ENCODE measurements around the gene SIRT7.

SIRT7 gene

DNA sequence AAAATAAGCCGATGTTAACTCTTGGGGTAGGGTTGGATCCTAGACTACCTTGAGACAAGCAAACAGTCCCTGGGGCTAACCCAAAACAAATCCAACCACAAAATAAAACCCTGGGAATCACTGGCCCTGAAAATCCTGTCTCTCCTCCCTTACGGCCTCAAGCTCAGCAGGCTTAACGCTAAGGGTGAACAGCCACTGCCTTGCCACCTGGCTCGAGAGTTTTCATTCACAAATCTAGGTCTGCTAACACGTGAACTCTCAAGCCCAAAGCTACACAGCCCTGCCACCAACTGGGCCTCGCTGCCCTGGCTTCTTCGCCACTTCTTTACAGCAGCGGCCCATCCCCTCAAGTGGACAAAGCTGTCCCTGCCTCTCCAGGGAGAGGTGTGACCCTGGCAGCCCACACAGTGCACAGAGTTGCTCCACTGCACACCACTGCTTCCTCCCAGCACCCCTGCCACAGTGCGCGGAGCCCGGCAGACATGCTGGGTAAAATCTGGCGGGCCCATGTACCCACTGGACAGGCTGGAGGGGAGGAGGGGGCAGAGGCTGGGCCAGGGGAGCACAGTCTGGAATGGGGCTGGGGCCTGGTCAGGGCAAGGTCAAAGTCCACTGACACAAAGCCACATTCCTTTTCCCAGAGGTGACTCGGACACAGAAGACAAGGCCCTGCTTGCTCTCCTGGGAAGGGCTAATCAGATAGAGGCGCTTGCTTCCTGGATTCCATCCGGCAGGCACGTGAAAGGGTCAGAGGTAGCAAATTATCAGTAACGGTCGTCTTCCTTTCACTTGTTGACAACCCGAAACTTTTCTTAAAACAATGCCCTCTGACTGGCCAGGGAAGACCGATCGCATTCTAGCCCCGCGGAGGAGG lies 7.8 kb downstream of the SIRT7 start:
- TF ChIP-seq, protein P1, sequence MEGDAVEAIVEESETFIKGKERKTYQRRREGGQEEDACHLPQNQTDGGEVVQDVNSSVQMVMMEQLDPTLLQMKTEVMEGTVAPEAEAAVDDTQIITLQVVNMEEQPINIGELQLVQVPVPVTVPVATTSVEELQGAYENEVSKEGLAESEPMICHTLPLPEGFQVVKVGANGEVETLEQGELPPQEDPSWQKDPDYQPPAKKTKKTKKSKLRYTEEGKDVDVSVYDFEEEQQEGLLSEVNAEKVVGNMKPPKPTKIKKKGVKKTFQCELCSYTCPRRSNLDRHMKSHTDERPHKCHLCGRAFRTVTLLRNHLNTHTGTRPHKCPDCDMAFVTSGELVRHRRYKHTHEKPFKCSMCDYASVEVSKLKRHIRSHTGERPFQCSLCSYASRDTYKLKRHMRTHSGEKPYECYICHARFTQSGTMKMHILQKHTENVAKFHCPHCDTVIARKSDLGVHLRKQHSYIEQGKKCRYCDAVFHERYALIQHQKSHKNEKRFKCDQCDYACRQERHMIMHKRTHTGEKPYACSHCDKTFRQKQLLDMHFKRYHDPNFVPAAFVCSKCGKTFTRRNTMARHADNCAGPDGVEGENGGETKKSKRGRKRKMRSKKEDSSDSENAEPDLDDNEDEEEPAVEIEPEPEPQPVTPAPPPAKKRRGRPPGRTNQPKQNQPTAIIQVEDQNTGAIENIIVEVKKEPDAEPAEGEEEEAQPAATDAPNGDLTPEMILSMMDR (conservative IDR thresholded peaks at IDR 0.05; ENCODE audit: low read depth, low read length): no peak
- H3K4me3 ChIP-seq (ENCODE audit: low read depth, low read length): peak overlapping the region; percentile 75
- DNase-seq (ENCODE audit: low read depth): no peak

DNA sequence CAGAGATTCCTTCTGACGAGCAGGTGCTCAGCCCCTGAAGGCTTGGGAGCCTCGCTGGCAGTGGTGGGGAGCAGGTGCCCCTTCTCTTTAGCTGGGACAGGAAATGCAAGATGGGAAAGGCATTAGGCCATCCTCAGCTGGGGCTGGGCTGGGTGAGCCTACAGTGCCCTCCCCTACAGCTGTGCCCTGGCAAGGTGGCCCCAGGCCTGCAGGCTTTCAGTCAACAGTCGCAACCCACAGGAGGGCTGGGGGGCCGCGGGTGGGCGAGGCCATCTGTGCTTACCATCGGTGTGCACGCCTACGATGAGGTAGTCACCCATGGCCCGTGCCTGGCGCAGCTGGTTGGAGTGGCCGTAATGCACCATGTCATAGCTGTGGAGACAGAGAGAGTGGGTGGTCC lies 8.7 kb downstream of the SIRT7 start:
- H3K4me3 ChIP-seq (ENCODE audit: low read depth, low read length): no peak overlapping the region
- TF ChIP-seq, protein P1 (conservative IDR thresholded peaks at IDR 0.05; ENCODE audit: low read depth, low read length): no peak
- no peak for DNase-seq (ENCODE audit: low read depth)

- no peak overlapping the region for H3K4me3 ChIP-seq (ENCODE audit: low read depth, low read length)
- TF ChIP-seq, protein P1 (conservative IDR thresholded peaks at IDR 0.05; ENCODE audit: low read depth, low read length): no peak
- DNase-seq (ENCODE audit: low read depth): no peak
Observed at GRCh38 chr17:81908793-81909192, 9.2 kb downstream of the SIRT7 start.

GRCh38 chr17:81907219-81908145 lies 10.5 kb downstream of the SIRT7 start:
- TF ChIP-seq, protein P1 (conservative IDR thresholded peaks at IDR 0.05; ENCODE audit: low read depth, low read length): peak; percentile 27
- DNase-seq (ENCODE audit: low read depth): no peak
- no peak overlapping the region for H3K4me3 ChIP-seq (ENCODE audit: low read depth, low read length)

DNA sequence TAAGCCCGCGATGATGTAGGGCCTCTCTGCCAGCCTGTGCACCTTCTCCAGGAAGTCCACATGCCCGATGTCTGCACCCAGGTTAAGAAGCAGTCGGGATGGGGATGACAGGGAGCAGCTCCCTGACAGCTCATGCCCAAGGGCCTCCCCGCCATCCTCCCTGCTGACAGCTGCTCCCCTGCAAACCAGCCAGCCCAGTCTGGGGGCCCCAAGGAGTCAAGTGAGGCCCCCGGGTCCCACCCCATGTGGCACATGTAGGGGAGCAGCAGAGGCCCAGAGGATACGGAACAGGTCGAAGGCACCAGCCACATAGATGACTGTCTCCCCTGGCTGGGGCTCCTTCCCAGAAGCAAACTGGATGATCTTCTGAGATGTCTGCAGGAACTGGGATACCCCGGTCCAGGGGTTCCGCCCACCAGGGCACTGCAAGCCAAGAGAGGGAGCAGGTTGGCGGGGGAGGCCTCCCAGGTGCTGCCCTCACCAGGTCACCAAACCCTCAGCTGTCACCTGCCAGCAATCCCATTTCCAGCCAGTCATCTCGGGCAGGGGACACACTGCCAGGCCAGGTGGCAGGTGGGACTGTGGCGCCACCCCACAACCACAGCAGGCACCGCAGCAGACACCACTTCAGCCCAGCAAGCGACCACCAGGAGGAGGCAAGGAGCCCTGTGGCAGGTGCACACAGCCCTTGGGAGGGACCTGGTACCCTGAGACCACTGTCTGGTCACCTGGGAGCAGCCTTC lies 11.3 kb downstream of the SIRT7 start:
- no peak for DNase-seq (ENCODE audit: low read depth)
- TF ChIP-seq, protein P1 (conservative IDR thresholded peaks at IDR 0.05; ENCODE audit: low read depth, low read length): peak; percentile 22
- H3K4me3 ChIP-seq (ENCODE audit: low read depth, low read length): no peak overlapping the region

- H3K4me3 ChIP-seq (ENCODE audit: low read depth, low read length): no peak overlapping the region
- TF ChIP-seq, protein P1 (conservative IDR thresholded peaks at IDR 0.05; ENCODE audit: low read depth, low read length): no peak
- DNase-seq (ENCODE audit: low read depth): no peak
Observed at GRCh38 chr17:81905993-81906392, 12.0 kb downstream of the SIRT7 start.

Measured in choroid plexus epithelial cell (primary cell).